Raji (cell line): ENCODE measurements around the gene TEK.

Experiments used
- POLR2A ChIP-seq: IDR thresholded peaks from 2 replicates; pipeline ENCODE4 v1.6.1; 2011; ENCODE audit warnings: low read depth, low read length, control low read depth; ENCODE audit not compliant: insufficient read depth

TEK gene

GRCh38 chr9:27110181-27110580 lies 1.2 kb downstream of the TEK start:
- TF ChIP-seq POLR2A, result no peak

DNA sequence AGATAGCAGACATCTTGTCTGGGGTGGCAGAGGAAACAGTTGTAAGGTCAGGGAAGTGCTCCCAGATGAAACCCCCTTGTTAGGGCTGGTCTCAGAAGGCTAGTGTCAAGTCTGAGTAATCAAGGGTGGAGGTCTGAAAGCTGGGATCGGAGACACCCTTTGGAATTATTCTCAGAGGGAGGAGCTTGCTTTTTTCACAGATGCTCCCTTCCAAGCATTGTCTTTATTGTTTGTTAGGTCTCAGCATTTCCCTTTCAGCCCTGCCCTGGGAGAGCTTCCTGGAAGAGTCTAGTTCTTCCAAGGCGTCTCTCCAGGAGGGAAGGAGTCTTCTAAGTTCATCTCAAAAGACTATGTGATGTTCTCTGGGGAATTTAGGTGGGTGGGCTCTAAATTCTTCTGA lies 3.2 kb downstream of the TEK start:
- no peak for TF ChIP-seq POLR2A

DNA sequence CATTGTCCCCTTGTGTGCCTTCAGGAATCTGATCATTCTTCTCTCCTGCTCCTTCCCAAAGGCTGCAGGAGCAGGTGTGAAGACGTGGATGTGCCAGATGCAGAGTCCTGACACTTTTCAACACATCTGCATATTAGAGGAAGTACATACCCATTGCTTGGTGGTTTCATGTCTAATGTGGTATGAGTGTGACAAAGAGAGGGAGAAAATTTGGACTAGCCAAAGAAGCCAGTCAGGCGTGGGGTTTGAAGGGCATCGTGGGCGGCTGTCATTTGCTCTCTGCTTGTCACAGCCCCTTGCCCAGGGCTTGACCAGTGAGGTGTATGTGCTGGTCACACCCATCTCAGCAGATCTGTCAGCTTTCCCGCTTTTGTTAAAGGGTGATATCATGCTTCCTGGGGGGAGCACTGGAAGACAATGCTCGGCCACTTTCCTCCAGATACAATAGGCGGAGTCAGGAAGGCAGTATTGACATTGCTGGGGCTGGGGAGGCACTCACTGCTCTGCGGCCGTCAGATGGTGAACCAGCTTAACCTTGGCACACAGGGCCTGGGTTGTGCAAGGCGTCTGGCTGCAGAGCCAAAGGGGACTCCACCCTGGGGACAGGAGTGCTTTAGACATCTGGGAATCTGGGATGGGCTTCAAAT lies 8.6 kb downstream of the TEK start:
- no peak for TF ChIP-seq POLR2A

- no peak for TF ChIP-seq POLR2A
Observed at GRCh38 chr9:27118916-27119315, 9.9 kb downstream of the TEK start.

DNA sequence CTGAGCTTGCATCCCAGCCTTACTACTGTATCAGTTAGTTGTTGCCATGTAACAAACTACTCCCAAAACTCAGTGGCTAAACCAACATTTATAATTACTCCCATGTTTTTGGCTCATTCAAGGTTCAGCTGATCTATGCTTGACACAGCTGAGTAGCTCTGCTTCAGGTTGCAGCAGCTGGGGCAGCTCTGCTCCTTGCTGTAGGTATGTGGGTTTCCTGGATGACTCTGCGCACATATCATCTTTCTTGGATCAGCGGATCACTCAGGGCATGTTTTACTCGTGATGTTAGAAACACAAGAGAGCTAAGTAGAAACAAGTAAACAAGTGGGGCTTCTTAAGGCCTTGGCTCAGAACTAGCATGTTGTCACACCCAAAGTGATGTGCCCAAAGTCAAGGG lies 15.1 kb downstream of the TEK start:
- no peak for TF ChIP-seq POLR2A

GRCh38 chr9:27125030-27125429 lies 16.0 kb downstream of the TEK start:
- TF ChIP-seq POLR2A, result no peak

DNA sequence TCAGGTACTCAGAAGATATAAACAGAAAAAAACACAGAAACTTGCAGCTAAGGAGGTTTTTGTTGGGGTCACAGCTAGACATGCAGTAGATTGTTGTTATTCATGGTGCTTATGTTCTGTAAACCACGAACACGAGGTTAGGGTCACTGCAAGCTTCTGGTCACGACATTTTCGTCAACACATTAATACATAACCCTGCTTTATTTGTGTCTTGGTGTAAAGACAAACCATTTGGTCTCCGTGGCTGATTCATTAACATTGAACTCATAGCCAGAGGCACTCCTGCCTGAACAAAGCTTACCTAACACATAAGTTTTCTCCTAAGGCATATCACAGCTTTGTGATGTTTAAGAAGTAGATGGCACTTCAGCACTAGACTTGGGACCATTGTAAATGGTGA lies 16.9 kb downstream of the TEK start:
- no peak for TF ChIP-seq POLR2A

DNA sequence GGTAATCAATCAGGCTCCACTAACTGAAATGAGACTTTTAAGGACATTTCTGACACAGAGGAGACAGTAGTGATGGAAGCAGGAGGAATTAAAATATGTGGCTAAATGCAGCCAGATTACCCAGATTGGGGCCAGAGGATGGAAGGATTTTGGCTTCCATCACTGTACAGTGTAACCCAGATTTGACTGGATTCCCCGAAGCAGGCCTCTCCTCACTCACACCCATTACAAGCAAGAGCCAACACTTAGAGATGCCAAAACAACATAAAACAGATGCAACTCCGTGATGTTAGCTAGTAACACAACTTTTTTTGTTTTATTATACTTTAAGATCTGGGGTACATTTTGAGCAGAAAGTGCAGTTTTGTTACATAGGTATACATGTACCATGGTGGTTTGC lies 17.6 kb downstream of the TEK start:
- no peak for TF ChIP-seq POLR2A

- TF ChIP-seq POLR2A, result no peak
Observed at GRCh38 chr9:27129221-27129620, 20.2 kb downstream of the TEK start.

GRCh38 chr9:27131731-27132130 lies 22.7 kb downstream of the TEK start:
- TF ChIP-seq POLR2A, result no peak

DNA sequence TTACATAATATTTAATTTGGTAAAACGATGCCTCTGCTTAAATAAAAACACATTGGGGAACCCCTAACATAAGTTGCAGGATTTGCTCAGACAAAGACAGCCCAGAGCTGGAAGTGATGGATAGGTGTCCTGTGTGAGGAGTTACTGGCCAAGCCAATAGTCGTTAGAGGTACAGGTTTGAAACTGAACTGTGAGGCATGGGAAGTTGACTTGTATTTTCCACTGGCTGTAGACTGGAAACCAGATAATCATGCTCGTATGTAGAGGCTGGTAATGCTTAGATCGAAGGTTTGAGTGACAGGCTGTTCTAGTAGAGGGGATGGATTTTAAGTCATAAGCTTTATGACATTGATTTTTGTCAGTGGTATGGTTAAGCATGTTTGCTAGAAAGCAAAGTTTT lies 24.8 kb downstream of the TEK start:
- TF ChIP-seq POLR2A, result no peak

GRCh38 chr9:27142299-27142930 lies 33.4 kb downstream of the TEK start:
- TF ChIP-seq POLR2A, result no peak

- TF ChIP-seq POLR2A, result no peak
Observed at GRCh38 chr9:27145143-27145542, 36.1 kb downstream of the TEK start.

DNA sequence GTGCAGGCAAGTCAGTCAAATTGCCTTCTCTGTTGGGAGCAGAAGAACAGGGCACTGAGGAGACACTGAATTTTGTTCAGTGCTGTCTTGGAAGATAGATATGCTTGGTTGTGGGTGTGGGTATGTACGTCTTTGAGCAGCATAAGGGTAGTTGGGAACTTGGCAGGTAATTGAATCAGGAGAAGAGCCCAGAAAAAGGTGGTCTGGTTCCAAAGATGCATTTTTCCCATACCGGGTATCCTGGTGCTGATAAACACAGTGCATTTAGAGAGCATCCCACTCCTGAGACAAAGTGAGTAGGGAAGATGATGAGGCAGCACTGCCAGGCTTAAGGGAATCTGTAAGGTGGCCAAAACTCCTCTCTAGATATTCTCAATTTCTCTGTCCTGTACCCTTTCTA lies 40.6 kb downstream of the TEK start:
- TF ChIP-seq POLR2A, result no peak

DNA sequence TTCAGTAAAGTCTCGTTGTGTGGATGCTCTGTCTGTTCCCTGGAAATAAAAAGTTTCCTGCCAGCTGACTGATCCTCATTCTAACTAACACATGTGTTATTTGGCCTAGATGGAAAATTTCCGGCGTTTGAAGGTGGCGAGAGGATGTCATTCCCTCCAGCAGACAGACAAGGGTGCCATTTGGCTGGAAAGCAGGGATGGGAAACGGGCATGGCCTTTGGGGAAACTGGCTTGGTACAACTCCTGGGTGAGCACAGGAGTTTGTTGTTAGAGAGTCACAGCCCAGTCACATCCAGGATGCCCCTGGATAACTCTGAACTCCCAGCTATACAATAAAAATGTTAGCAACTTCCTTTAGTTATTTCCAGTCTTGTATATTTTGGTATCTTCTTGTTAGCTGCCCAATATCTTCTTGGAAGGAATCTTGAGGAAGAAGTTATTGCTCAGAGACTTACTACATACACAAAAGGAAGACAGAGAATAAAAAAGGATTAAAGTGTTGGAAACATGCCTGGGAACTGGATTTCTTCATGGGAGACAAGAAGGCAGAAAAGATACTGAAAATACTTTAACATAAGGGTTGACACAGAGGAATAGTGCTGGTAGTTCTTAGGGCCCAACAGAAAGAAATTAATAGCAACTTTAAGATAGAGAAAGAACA lies 41.9 kb downstream of the TEK start:
- TF ChIP-seq POLR2A, result no peak

GRCh38 chr9:27151693-27152404 lies 42.8 kb downstream of the TEK start:
- TF ChIP-seq POLR2A, result no peak
